B cell (primary cell): ENCODE results near the gene SOX8.

Experiments used
- CTCF ChIP-seq: fragments of 200-600 bp; IDR thresholded peaks from one replicate; pipeline ENCODE4 v1.8.0; 2022; ENCODE audit warnings: antibody characterized with exemption, mild to moderate bottlenecking
- EZH2 ChIP-seq: IDR thresholded peaks from 2 replicates; pipeline ENCODE4 v1.6.1; 2012; ENCODE audit warnings: borderline replicate concordance, low read depth, mild to moderate bottlenecking, moderate library complexity, low read length; ENCODE audit not compliant: insufficient read depth, poor library complexity, severe bottlenecking

- no peak for TF ChIP-seq CTCF
- TF ChIP-seq EZH2: no peak
Measured at GRCh38 chr16:989354-989814, 7.8 kb downstream of the SOX8 start.
